HG03103 (cell line): ENCODE data around the gene MAGI2.

Experiments
- ATAC-seq: cut with Tn5 transposase; IDR thresholded peaks from one replicate; pipeline ENCODE4 v1.9.1; 2021; ENCODE audit warnings: low read depth; ENCODE audit not compliant: unreplicated experiment

The MAGI2 gene

GRCh38 chr7:78406531-78406930 lies 1046.9 kb downstream of the MAGI2 start:
- no peak for ATAC-seq

- no peak for ATAC-seq
Measured at GRCh38 chr7:78402096-78402495, 1051.4 kb downstream of the MAGI2 start.

GRCh38 chr7:78400038-78400437 lies 1053.4 kb downstream of the MAGI2 start:
- no peak for ATAC-seq

- ATAC-seq, result no peak
Measured at GRCh38 chr7:78399033-78399769, 1054.3 kb downstream of the MAGI2 start.

GRCh38 chr7:78398576-78398975 lies 1054.9 kb downstream of the MAGI2 start:
- no peak for ATAC-seq

- ATAC-seq, result no peak
Measured at GRCh38 chr7:78398081-78398480, 1055.4 kb downstream of the MAGI2 start.

GRCh38 chr7:78396210-78396609 lies 1057.3 kb downstream of the MAGI2 start:
- no peak for ATAC-seq

GRCh38 chr7:78395298-78396036 lies 1058.0 kb downstream of the MAGI2 start:
- ATAC-seq, result no peak

- ATAC-seq, result no peak
Measured at GRCh38 chr7:78389022-78389421, 1064.4 kb downstream of the MAGI2 start.

- no peak for ATAC-seq
Measured at GRCh38 chr7:78386520-78386919, 1066.9 kb downstream of the MAGI2 start.

- no peak for ATAC-seq
Measured at GRCh38 chr7:78383096-78383880, 1070.2 kb downstream of the MAGI2 start.

- no peak for ATAC-seq
Measured at GRCh38 chr7:78379148-78379547, 1074.3 kb downstream of the MAGI2 start.

- no peak for ATAC-seq
Measured at GRCh38 chr7:78377532-78377931, 1075.9 kb downstream of the MAGI2 start.

GRCh38 chr7:78370936-78371335 lies 1082.5 kb downstream of the MAGI2 start:
- ATAC-seq, result no peak

- no peak for ATAC-seq
Measured at GRCh38 chr7:78368771-78369170, 1084.7 kb downstream of the MAGI2 start.

- ATAC-seq, result no peak
Measured at GRCh38 chr7:78367280-78367773, 1086.1 kb downstream of the MAGI2 start.

GRCh38 chr7:78363866-78364265 lies 1089.6 kb downstream of the MAGI2 start:
- no peak for ATAC-seq

GRCh38 chr7:78359836-78360235 lies 1093.6 kb downstream of the MAGI2 start:
- ATAC-seq, result no peak

- no peak for ATAC-seq
Measured at GRCh38 chr7:78357709-78358108, 1095.8 kb downstream of the MAGI2 start.

- no peak for ATAC-seq
Measured at GRCh38 chr7:78355834-78356233, 1097.6 kb downstream of the MAGI2 start.

- no peak for ATAC-seq
Measured at GRCh38 chr7:78350926-78351325, 1102.5 kb downstream of the MAGI2 start.
